PC-3 (cell line): ENCODE data around the gene ARAP3. TPM values are rescaled to one million over a fixed set of nuclear protein-coding genes. Genes with fewer than 3 reads are reported as not detected.
"Not testable (repeated sequence)": the region's sequence is repeated elsewhere in the genome, so short reads cannot be mapped to it uniquely, and the experiment has no call there.

ENCODE experiments used
- ATAC-seq: fragments of 200-7000 bp; cut with Tn5 transposase; 2 replicates; pipeline ENCODE4 v1.9.1; 2020; ENCODE audit warnings: mild to moderate bottlenecking, moderate library complexity
- BruUV-seq: library from RNA; stranded (reverse); fragments of 400-500 nt; replicated peaks from 2 replicates; lab custom pipeline; 2021; lab: Mats Ljungman, UMichigan
- CTCF ChIA-PET: fragments of 300-600 bp; sonication (Branson Sonifier 250); formaldehyde crosslinking; loops from one replicate; lab custom pipeline; 2022; ENCODE audit warnings: antibody characterized with exemption; lab: Charles Lee
- POLR2A ChIA-PET: fragments of 300-600 bp; sonication (Branson Sonifier 250); formaldehyde crosslinking; loops from one replicate; lab custom pipeline; 2022; ENCODE audit warnings: antibody characterized with exemption; ENCODE audit not compliant: unreplicated experiment; lab: Charles Lee
- DNase-seq: peaks from one replicate; pipeline ENCODE4 v3.0.0-alpha.2; 2015
- H2AFZ ChIP-seq: fragments of 300-600 bp; sonication (generic); 2 replicates; pipeline ENCODE4 v1.6.0; 2016; ENCODE audit warnings: antibody characterized with exemption, low read length
- H3F3A ChIP-seq: fragments of 300-600 bp; sonication (generic); one replicate; pipeline ENCODE4 v1.6.0; 2017; ENCODE audit warnings: antibody characterized with exemption, low read length, control low read depth, mild to moderate bottlenecking; ENCODE audit not compliant: unreplicated experiment
- H3K27ac ChIP-seq: fragments of 300-600 bp; sonication (generic); 2 replicates; pipeline ENCODE4 v1.5.1; 2016; ENCODE audit warnings: mild to moderate bottlenecking, low read length
- H3K27me3 ChIP-seq: fragments of 300-600 bp; sonication (generic); 2 replicates; pipeline ENCODE4 v1.6.1; 2016; ENCODE audit warnings: low read length, mixed read lengths
- H3K36me3 ChIP-seq: fragments of 300-600 bp; sonication (generic); 2 replicates; pipeline ENCODE4 v1.6.1; 2016; ENCODE audit warnings: low read depth, mixed run types, low read length, mixed read lengths
- H3K4me1 ChIP-seq: fragments of 300-600 bp; sonication (generic); 2 replicates; pipeline ENCODE4 v1.5.1; 2016; ENCODE audit warnings: low read length; ENCODE audit not compliant: insufficient read depth
- H3K4me2 ChIP-seq: fragments of 300-600 bp; sonication (generic); 2 replicates; pipeline ENCODE4 v1.6.0; 2016; ENCODE audit warnings: low read length
- H3K4me3 ChIP-seq: fragments of 300-600 bp; sonication (generic); 2 replicates; pipeline ENCODE4 v1.5.1; 2016; ENCODE audit warnings: mild to moderate bottlenecking, low read length, mixed read lengths
- H3K79me2 ChIP-seq: fragments of 300-600 bp; sonication (generic); 2 replicates; pipeline ENCODE4 v1.6.1; 2017; ENCODE audit warnings: low read length, mixed read lengths
- H3K9ac ChIP-seq: fragments of 300-600 bp; sonication (generic); 2 replicates; pipeline ENCODE4 v1.6.0; 2016; ENCODE audit warnings: mild to moderate bottlenecking, low read length
- H3K9me2 ChIP-seq: fragments of 300-600 bp; sonication (generic); replicated peaks from 2 replicates; pipeline ENCODE4 v1.6.1; 2016; ENCODE audit warnings: mixed run types, low read length, mixed read lengths
- H3K9me3 ChIP-seq: fragments of 300-600 bp; sonication (generic); 2 replicates; pipeline ENCODE4 v1.6.1; 2016; ENCODE audit warnings: low read length, mixed read lengths
- H4K20me1 ChIP-seq: fragments of 300-600 bp; sonication (generic); 2 replicates; pipeline ENCODE4 v1.6.1; 2016; ENCODE audit warnings: low read length, mixed read lengths
- CTCF ChIP-seq: fragments of 300-600 bp; sonication (generic); conservative IDR thresholded peaks from 2 replicates; pipeline ENCODE4 v1.5.1; 2017; ENCODE audit warnings: antibody characterized with exemption, low read depth, mild to moderate bottlenecking, low read length
- EZH2 ChIP-seq: fragments of 300-600 bp; sonication (generic); IDR thresholded peaks from one replicate; pipeline ENCODE4 v1.6.1; 2017; ENCODE audit warnings: antibody characterized with exemption, mild to moderate bottlenecking, low read length; ENCODE audit not compliant: unreplicated experiment
- EZH2phosphoT487 ChIP-seq: fragments of 300-600 bp; sonication (generic); IDR thresholded peaks from 2 replicates; pipeline ENCODE4 v1.6.1; 2018; ENCODE audit warnings: mild to moderate bottlenecking, antibody characterized with exemption, low read length, borderline replicate concordance
- intact Hi-C: fragments of 100-400 bp; cut with micrococcal nuclease; formaldehyde crosslinking; loops from 2 replicates; pipeline ENCODE4 v1.9.0; 2023
- total RNA-seq: library from RNA; depleted of rRNA; stranded (reverse); fragments of >200 nt; gene quantifications from 2 replicates; pipeline ENCODE4 v1.2.3, GENCODE V29; 2014

Gene ARAP3
- total RNA-seq, 1 experiment from 2014 or later, result 7.1 TPM

- Histone ChIP-seq H3F3A (no peaks in the 10 kb centered on the region), H3K4me1 (peaks cover 8% of the 10 kb centered on the region; the same call in 1 of the 2 replicates), H3K4me3 (no peak overlapping the region), H3K9me3 (no peaks in the 10 kb centered on the region), H3K36me3 (no peaks in the 10 kb centered on the region), H3K79me2 (no peaks in the 10 kb centered on the region), H3K27me3 (no peaks in the 10 kb centered on the region), H4K20me1 (no peaks in the 10 kb centered on the region), H3K4me2 (no peak overlapping the region), H3K9me2 (no peaks in the 10 kb centered on the region), H3K9ac (no peak overlapping the region), H2AFZ (no peak overlapping the region), H3K27ac (no peak overlapping the region)
- TF ChIP-seq EZH2phosphoT487 (no peak), EZH2 (no peak), CTCF (no peak)
- ATAC-seq, result no peak; the same call in 1 of the 2 replicates
- no TSS peak for BruUV-seq
- DNase-seq, result peak; percentile 83
- ChIA-PET CTCF (no interaction called here), POLR2A (no interaction called here)
- intact Hi-C loops, result no loop called here
Measured at GRCh38 chr5:141725891-141726290, 43.9 kb upstream of the ARAP3 start.

GRCh38 chr5:141725174-141725573 is 43.1 kb upstream of the ARAP3 start:
- BruUV-seq, H2AFZ ChIP-seq, H3K9me3 ChIP-seq, POLR2A ChIA-PET, H3F3A ChIP-seq, H3K79me2 ChIP-seq, H4K20me1 ChIP-seq, H3K4me2 ChIP-seq, CTCF ChIA-PET, ATAC-seq, H3K27me3 ChIP-seq, intact Hi-C loops, H3K9me2 ChIP-seq, H3K9ac ChIP-seq, H3K36me3 ChIP-seq, H3K4me1 ChIP-seq, H3K4me3 ChIP-seq, H3K27ac ChIP-seq, DNase-seq: not testable (repeated sequence)

- Histone ChIP-seq H3K9me2 (no peaks in the 10 kb centered on the region), H3K9ac (no peak overlapping the region), H3K36me3 (no peaks in the 10 kb centered on the region), H3K4me3 (no peak overlapping the region), H3K4me1 (peaks cover 8% of the 10 kb centered on the region; the same call in 1 of the 2 replicates), H4K20me1 (no peaks in the 10 kb centered on the region), H3K27me3 (no peaks in the 10 kb centered on the region), H3K79me2 (no peaks in the 10 kb centered on the region), H3F3A (no peaks in the 10 kb centered on the region), H2AFZ (no peak overlapping the region), H3K9me3 (no peaks in the 10 kb centered on the region), H3K4me2 (no peak overlapping the region), H3K27ac (no peak overlapping the region)
- no TSS peak for BruUV-seq
- CTCF ChIA-PET, result no interaction called here
- ATAC-seq, result no peak
- intact Hi-C loops, result no loop called here
- POLR2A ChIA-PET, result no interaction called here
- no peak for DNase-seq
- TF ChIP-seq EZH2phosphoT487 (no peak), EZH2 (no peak), CTCF (no peak)
Measured at GRCh38 chr5:141722266-141722665, 40.2 kb upstream of the ARAP3 start.
